ENCODE results near the gene OPRL1.
"Not testable (repeated sequence)": the region's sequence is repeated elsewhere in the genome, so short reads cannot be mapped to it uniquely, and the experiment has no call there.

Gene OPRL1

GRCh38 chr20:64105846-64106434, 26.1 kb downstream of the OPRL1 start:
- DNase-seq: no peak

GRCh38 chr20:64106435-64106961, 26.6 kb downstream of the OPRL1 start:
- DNase-seq: no peak

- DNase-seq: no peak
Observed at GRCh38 chr20:64106981-64107735, 27.3 kb downstream of the OPRL1 start, which contains the start of gene NPBWR2. NPBWR2 (minus strand) TSS chr20:64107565; CDS start chr20:64106831, 734 bp downstream.

GRCh38 chr20:64107736-64108457, 28.0 kb downstream of the OPRL1 start:
- peak; percentile 84 to 85 for DNase-seq

- DNase-seq: no peak
Observed at GRCh38 chr20:64108731-64109681, 29.1 kb downstream of the OPRL1 start.

- no peak for DNase-seq
Observed at GRCh38 chr20:64109831-64110391, 30.0 kb downstream of the OPRL1 start.

GRCh38 chr20:64110411-64111068, 30.7 kb downstream of the OPRL1 start:
- no peak for DNase-seq

- no peak for DNase-seq
Observed at GRCh38 chr20:64111841-64112641, 32.2 kb downstream of the OPRL1 start.

- no peak for DNase-seq
Observed at GRCh38 chr20:64112691-64113443, 33.0 kb downstream of the OPRL1 start.

- no peak for DNase-seq
Observed at GRCh38 chr20:64113444-64113775, 33.5 kb downstream of the OPRL1 start.

GRCh38 chr20:64113796-64114355, 34.0 kb downstream of the OPRL1 start:
- DNase-seq: no peak

GRCh38 chr20:64114356-64114971, 34.6 kb downstream of the OPRL1 start:
- DNase-seq: no peak

GRCh38 chr20:64115171-64115911, 35.5 kb downstream of the OPRL1 start:
- no peak for DNase-seq

- no peak for DNase-seq
Observed at GRCh38 chr20:64116016-64116415, 36.1 kb downstream of the OPRL1 start.

GRCh38 chr20:64116541-64117431, 36.9 kb downstream of the OPRL1 start:
- DNase-seq: no peak

- DNase-seq: not testable (repeated sequence)
Observed at GRCh38 chr20:64117432-64117777, 37.5 kb downstream of the OPRL1 start.

- DNase-seq: no peak
Observed at GRCh38 chr20:64119301-64119680, 39.4 kb downstream of the OPRL1 start.

All from Kasumi-1 (cell line).